ENCODE data around the gene OR52B6. TPM values are rescaled to one million over a fixed set of nuclear protein-coding genes. Genes with fewer than 3 reads are reported as not detected.

Gene OR52B6
- total and polyA plus RNA-seq, 10 of the 15 experiments (the other 5 are each of a cell fraction or from before 2014, with no cell fraction given): 0.07 TPM; not detected in 9

- no peak overlapping the region for H3K4me2 ChIP-seq (ENCODE audit: control insufficient read depth, insufficient read depth)
- in situ Hi-C loops (cut with MboI): no loop called here
- ChIA-PET CTCF (interaction anchor here (1.0 to 1.5 kb wide), 4 partner anchors 10 to 216 kb away, joined by 3 to 4 read pairs (median 4); no protein-coding TSS in a partner anchor), POLR2A (no interaction called here), RAD21 (ENCODE audit: unreplicated experiment) (interaction anchor here (1.0 kb wide), 1 partner anchor 300 kb away, joined by 3 read pairs; no protein-coding TSS in a partner anchor), SMC1A (ENCODE audit: uncharacterized antibody, unreplicated experiment) (interaction anchor here (0.9 to 1.4 kb wide), 2 partner anchors 57 to 125 kb away, joined by 3 read pairs; no protein-coding TSS in a partner anchor)
- H3K9me3 ChIP-seq (replicated peaks; ENCODE audit: control insufficient read depth, insufficient read depth, low read length): no peaks in the 10 kb centered on the region
- no peak for ATAC-seq
- no peak for DNase-seq (ENCODE audit: low read depth, low spot score)
- no peak overlapping the region for H3K9ac ChIP-seq (ENCODE audit: control insufficient read depth, insufficient read depth, low read length)
- TF ChIP-seq ZBTB11 (CRISPR knock-in tag; IDR thresholded peaks at IDR 0.05) (no peak), IRF3 (IDR thresholded peaks at IDR 0.05) (no peak)
- no peak overlapping the region for H3K27ac ChIP-seq (ENCODE audit: control insufficient read depth, insufficient read depth)
- no peaks in the 10 kb centered on the region for H3K4me1 ChIP-seq (ENCODE audit: control insufficient read depth, insufficient read depth, low read length)
- intact Hi-C loops (cut with micrococcal nuclease; ENCODE audit: unreplicated experiment): no loop called here
- no peak overlapping the region for H2AFZ ChIP-seq (ENCODE audit: control insufficient read depth, low read depth, low read length)
- no TSS peak for BruUV-seq (replicated peaks)
- no peak for FAIRE-seq
- 48% methylated on average over 3 of the region's 3 CpGs for WGBS (ENCODE audit: insufficient coverage, insufficient replicate concordance, low lambda C conversion rate, missing lambda C conversion rate)
- no peaks in the 10 kb centered on the region for H3K36me3 ChIP-seq (ENCODE audit: control insufficient read depth in 2 of 2, insufficient read depth in 2 of 2, low read length in 1 of 2)
- no peaks in the 10 kb centered on the region for H4K20me1 ChIP-seq (ENCODE audit: control insufficient read depth, insufficient read depth)
- H3K79me2 ChIP-seq (ENCODE audit: control insufficient read depth, insufficient read depth, low read length): no peaks in the 10 kb centered on the region
- no peak overlapping the region for H3K4me3 ChIP-seq
- H3K27me3 ChIP-seq (replicated peaks in 1 of 2; ENCODE audit: control insufficient read depth in 2 of 2, insufficient read depth in 2 of 2, low read length in 1 of 2): no peaks in the 10 kb centered on the region
Observed at GRCh38 chr11:5591613-5592012, 10.9 kb downstream of the OR52B6 start.

Measured in GM12878 (cell line).